ENCODE measurements around the gene DNAH7. TPM values are rescaled to one million over a fixed set of nuclear protein-coding genes. Genes with fewer than 3 reads are reported as not detected.

Gene DNAH7
- total and polyA plus RNA-seq, 2 donors (not counting 1 experiment from before 2014, with no cell fraction given), result 0.37 to 0.99 TPM

- H3K4me3 ChIP-seq (replicated peaks in 1 of 4; ENCODE audit: control extremely low read depth in 1 of 4, insufficient read depth in 1 of 4, low read depth in 3 of 4, low read length in 4 of 4), result no peak overlapping the region
- DNase-seq (ENCODE audit: low read depth in 2 of 2), result peak in 1 of 2 donors; percentile 30
- peaks cover 4% of the 10 kb centered on the region for H3K36me3 ChIP-seq (ENCODE audit: control insufficient read depth, insufficient read depth, low read length)
- no peak overlapping the region for H3K27ac ChIP-seq (ENCODE audit: insufficient read depth, low read length)
- no peak overlapping the region for H3K9ac ChIP-seq (ENCODE audit: insufficient read depth, low read length)
- no peaks in the 10 kb centered on the region for H3K27me3 ChIP-seq (ENCODE audit: control insufficient read depth, insufficient read depth, low read length)
- H4K20me1 ChIP-seq (ENCODE audit: control insufficient read depth, extremely low read depth, insufficient read depth, low read length), result no peaks in the 10 kb centered on the region
- H3K79me2 ChIP-seq (ENCODE audit: control insufficient read depth, insufficient read depth, low read length), result no peaks in the 10 kb centered on the region
- no peaks in the 10 kb centered on the region for H3K4me1 ChIP-seq (ENCODE audit: control insufficient read depth, extremely low read depth, insufficient read depth, low read length)
- H2AFZ ChIP-seq (ENCODE audit: low read length), result no peak overlapping the region
- TF ChIP-seq CTCF (conservative IDR thresholded peaks at IDR 0.05 in 1 of 2, IDR thresholded peaks at IDR 0.05 in 1 of 2; ENCODE audit: low read depth in 1 of 2, low read length in 2 of 2) (no peak), EZH2 (IDR thresholded peaks at IDR 0.05; ENCODE audit: low read length, missing control alignments) (no peak)
- H3K9me3 ChIP-seq (ENCODE audit: control insufficient read depth, insufficient read depth, low read depth, low read length), result no peaks in the 10 kb centered on the region
- H3K4me2 ChIP-seq (ENCODE audit: extremely low read depth, insufficient read depth, low read length), result no peak overlapping the region
Observed at GRCh38 chr2:195730912-195731311, 337.7 kb downstream of the DNAH7 start.

GRCh38 chr2:195727106-195727505 lies 341.5 kb downstream of the DNAH7 start:
- no peak overlapping the region for H2AFZ ChIP-seq (ENCODE audit: low read length)
- no peak overlapping the region for H3K4me2 ChIP-seq (ENCODE audit: extremely low read depth, insufficient read depth, low read length)
- H3K79me2 ChIP-seq (ENCODE audit: control insufficient read depth, insufficient read depth, low read length), result no peaks in the 10 kb centered on the region
- H3K36me3 ChIP-seq (ENCODE audit: control insufficient read depth, insufficient read depth, low read length), result peaks cover 4% of the 10 kb centered on the region
- no peaks in the 10 kb centered on the region for H3K9me3 ChIP-seq (ENCODE audit: control insufficient read depth, insufficient read depth, low read depth, low read length)
- H4K20me1 ChIP-seq (ENCODE audit: control insufficient read depth, extremely low read depth, insufficient read depth, low read length), result no peaks in the 10 kb centered on the region
- DNase-seq (ENCODE audit: low read depth in 2 of 2), result no peak
- no peak overlapping the region for H3K27ac ChIP-seq (ENCODE audit: insufficient read depth, low read length)
- H3K4me3 ChIP-seq (replicated peaks in 1 of 4; ENCODE audit: control extremely low read depth in 1 of 4, insufficient read depth in 1 of 4, low read depth in 3 of 4, low read length in 4 of 4), result no peak overlapping the region
- H3K27me3 ChIP-seq (ENCODE audit: control insufficient read depth, insufficient read depth, low read length), result no peaks in the 10 kb centered on the region
- H3K4me1 ChIP-seq (ENCODE audit: control insufficient read depth, extremely low read depth, insufficient read depth, low read length), result no peaks in the 10 kb centered on the region
- TF ChIP-seq EZH2 (IDR thresholded peaks at IDR 0.05; ENCODE audit: low read length, missing control alignments) (no peak), CTCF (conservative IDR thresholded peaks at IDR 0.05 in 1 of 2, IDR thresholded peaks at IDR 0.05 in 1 of 2; ENCODE audit: low read depth in 1 of 2, low read length in 2 of 2) (no peak)
- no peak overlapping the region for H3K9ac ChIP-seq (ENCODE audit: insufficient read depth, low read length)

- TF ChIP-seq CTCF (conservative IDR thresholded peaks at IDR 0.05 in 1 of 2, IDR thresholded peaks at IDR 0.05 in 1 of 2; ENCODE audit: low read depth in 1 of 2, low read length in 2 of 2), result no peak
- TF ChIP-seq EZH2 (IDR thresholded peaks at IDR 0.05; ENCODE audit: low read length, missing control alignments), result no peak
- no peak for DNase-seq (ENCODE audit: low read depth in 2 of 2)
- H3K9ac ChIP-seq (ENCODE audit: insufficient read depth, low read length), result no peak overlapping the region
- no peaks in the 10 kb centered on the region for H3K9me3 ChIP-seq (ENCODE audit: control insufficient read depth, insufficient read depth, low read depth, low read length)
- H3K27me3 ChIP-seq (ENCODE audit: control insufficient read depth, insufficient read depth, low read length), result no peaks in the 10 kb centered on the region
- no peaks in the 10 kb centered on the region for H3K4me1 ChIP-seq (ENCODE audit: control insufficient read depth, extremely low read depth, insufficient read depth, low read length)
- H3K27ac ChIP-seq (ENCODE audit: insufficient read depth, low read length), result no peak overlapping the region
- H3K36me3 ChIP-seq (ENCODE audit: control insufficient read depth, insufficient read depth, low read length), result no peaks in the 10 kb centered on the region
- no peak overlapping the region for H2AFZ ChIP-seq (ENCODE audit: low read length)
- H3K4me2 ChIP-seq (ENCODE audit: extremely low read depth, insufficient read depth, low read length), result no peak overlapping the region
- H3K4me3 ChIP-seq (replicated peaks in 1 of 4; ENCODE audit: control extremely low read depth in 1 of 4, insufficient read depth in 1 of 4, low read depth in 3 of 4, low read length in 4 of 4), result no peak overlapping the region
- no peaks in the 10 kb centered on the region for H4K20me1 ChIP-seq (ENCODE audit: control insufficient read depth, extremely low read depth, insufficient read depth, low read length)
- no peaks in the 10 kb centered on the region for H3K79me2 ChIP-seq (ENCODE audit: control insufficient read depth, insufficient read depth, low read length)
Observed at GRCh38 chr2:195722075-195722474, 346.6 kb downstream of the DNAH7 start.

Measured in fibroblast of lung (primary cell).